Activated CD8-positive, alpha-beta memory T cell treated with anti-CD3 and anti-CD28 coated beads, Interleukin-2, amount 50 U/mL, for 4 hours (primary cell): ENCODE data around the gene RMDN2.
A peak's percentile ranks its signal among the peaks of the same experiment; 100 is the strongest.

Experiments
- DNase-seq: peaks from one replicate; pipeline ENCODE4 v3.0.0-alpha.2; 2020

The RMDN2 gene, protein sequence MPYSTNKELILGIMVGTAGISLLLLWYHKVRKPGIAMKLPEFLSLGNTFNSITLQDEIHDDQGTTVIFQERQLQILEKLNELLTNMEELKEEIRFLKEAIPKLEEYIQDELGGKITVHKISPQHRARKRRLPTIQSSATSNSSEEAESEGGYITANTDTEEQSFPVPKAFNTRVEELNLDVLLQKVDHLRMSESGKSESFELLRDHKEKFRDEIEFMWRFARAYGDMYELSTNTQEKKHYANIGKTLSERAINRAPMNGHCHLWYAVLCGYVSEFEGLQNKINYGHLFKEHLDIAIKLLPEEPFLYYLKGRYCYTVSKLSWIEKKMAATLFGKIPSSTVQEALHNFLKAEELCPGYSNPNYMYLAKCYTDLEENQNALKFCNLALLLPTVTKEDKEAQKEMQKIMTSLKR

DNA sequence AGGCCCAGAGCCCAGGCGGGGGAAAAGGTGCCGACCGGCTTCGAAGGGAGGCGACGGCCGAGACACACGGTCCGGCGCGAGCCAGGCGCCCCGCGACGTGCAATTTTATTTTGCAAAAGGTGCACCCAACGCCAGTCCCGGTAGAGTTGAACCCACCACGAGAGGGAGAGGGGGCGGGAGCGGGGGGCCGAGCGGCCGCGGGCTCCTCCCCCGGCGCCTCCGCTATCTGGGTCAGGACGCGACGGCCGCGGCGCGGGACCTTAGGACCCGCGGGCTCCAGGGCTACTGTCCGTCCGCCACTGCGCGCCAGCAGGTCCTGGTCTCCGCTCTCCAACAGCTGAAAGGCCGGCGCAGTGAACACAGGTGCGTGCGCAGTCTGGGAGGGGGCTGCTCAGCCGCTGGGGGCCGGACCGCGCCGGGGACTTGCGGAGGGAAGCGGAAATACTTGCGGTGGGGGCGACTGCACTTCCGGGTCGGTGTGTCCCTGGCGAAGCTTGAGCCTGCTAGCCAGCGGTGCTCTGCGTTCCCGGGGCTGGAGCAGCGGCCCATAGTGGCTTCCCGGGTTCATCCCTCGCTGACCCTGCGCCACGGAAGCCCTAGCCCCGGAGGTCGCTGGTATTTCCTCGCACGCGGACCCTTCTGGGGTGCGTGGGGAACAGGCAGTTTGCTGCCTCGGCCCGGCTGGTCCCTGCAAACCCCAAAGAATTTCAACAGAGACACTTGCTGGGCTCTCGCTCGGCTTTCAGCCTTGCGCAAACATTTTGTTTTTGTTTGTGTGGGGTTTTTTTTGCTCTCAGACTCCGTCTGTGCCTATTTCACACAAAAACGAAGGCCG is at the start of gene RMDN2:
Gene RMDN2, plus strand, starts transcription at position 225 of the 835 bp plus-strand sequence. CDS start 3,991 bp downstream, outside the sequence.
- peak; percentile 79 for DNase-seq

DNA sequence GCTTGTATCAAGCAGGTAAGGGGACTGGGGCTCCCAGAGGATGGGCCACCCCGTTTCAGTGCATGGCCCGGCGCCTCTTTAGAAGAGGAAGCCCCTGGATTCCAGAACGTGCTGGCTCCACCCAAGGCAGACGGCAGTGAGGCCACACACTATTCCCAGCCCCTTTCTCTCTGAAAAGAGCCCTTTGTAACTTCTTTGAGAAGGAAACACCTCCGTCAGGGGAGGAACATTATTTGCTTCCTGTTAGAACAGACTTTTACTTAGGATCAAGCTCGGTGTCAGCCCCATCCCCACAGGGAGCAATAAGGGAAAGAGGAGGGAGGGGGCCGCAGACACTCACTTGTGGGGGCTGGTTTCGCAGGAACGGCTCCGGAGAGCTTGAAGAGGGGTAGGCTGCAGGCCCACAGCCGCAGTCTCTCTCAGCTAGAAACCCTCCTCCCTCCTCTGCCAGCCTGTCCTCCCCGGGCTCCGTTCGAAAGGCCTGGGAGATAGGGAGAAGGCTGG is 49.6 kb upstream of the RMDN2 start:
- no peak for DNase-seq

DNA sequence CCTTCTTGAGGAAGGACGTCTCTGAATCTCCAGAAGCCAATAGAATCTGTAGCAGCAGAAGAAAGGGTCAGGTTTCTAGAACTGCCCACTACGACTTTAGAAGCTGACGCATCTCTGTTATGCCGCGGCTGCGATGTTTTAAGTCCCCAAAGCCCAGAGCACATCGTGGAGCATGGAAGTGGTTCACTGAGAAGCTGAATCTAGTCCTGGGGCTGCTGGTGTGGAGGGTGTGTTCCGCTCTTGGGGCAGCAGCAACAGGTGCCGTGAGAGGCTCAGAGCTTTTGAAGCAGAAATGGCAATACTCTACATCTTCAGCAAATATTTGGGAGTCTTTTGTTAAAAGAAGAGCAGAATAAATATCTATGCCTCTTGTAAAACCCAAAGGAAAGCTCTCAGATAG is 48.9 kb upstream of the RMDN2 start:
- DNase-seq = no peak

DNA sequence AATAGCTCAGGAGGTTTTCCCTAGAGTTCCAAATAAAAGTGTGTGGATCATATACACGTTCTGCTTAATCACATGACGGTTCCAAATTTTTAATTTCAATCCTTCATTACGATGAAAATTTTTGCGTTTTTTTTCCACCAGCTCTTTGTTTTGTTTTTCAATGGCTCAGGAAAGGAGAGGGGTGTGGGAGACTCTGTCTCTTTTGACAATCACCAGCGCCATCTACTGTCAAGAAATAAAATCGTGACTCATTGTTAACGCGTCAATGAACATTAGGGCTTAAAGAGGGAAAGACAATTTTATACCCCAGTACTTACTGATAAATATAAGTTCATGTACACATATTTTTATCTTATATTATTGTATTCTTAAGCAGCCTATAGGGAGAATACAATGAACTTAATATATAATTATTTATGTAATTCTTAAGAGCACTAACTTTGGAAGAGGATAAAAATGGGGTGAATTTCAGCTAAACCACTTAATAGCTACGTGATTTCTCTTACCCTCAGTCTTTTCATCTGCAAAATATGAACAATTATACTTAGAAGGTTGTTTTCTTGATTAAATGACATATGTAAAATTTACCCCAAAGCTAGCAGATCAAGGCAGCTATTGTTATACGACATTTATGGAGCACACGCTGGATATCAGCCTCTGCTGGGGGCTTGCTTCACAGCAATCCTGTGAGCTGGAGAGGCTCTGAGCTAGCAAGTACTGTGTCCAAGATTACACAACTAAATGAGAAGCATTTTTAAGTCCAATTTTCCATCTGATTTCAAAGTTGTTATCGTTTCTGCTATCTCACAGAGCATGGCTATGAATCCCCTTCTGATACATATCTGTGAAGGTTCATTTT is 47.4 kb upstream of the RMDN2 start:
- no peak for DNase-seq

DNA sequence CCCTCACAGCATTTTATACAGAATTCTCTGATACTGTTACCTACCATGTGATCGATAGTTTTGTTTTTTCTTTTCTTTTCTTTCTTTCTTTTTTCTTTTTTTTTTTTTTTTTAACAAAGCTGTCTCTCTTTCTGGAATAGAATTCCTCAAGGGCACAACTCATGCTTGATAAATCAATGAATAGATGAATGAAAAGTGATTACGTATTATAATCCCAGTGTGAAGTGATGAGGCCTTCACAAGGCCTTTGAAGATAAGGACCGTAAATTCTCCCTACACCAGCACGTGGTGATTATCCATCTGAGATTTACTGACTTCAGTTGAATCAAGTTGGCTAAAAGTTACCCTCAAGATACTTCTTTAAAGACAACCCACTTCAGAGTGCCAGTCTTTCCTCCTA is 46.6 kb upstream of the RMDN2 start:
- DNase-seq = no peak

DNA sequence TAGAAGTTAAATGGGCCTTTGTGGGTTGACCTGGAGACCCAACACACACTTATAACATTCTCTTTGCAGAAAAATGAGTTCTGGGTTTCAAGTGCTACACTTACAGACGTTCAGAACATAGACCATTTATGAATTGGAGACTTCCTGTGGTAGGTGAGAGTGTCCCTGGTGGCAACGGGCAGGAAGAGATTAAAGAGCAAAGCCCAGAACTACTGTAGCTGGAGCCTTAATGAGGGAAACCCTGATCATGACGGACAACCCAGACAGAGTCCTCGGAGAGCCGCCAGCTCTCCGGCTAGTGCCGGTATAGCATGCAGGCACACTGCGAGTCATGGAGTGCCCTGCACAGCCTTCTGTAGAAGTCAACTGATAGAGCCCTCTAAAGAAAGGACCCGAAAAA is 44.5 kb upstream of the RMDN2 start:
- no peak for DNase-seq

DNA sequence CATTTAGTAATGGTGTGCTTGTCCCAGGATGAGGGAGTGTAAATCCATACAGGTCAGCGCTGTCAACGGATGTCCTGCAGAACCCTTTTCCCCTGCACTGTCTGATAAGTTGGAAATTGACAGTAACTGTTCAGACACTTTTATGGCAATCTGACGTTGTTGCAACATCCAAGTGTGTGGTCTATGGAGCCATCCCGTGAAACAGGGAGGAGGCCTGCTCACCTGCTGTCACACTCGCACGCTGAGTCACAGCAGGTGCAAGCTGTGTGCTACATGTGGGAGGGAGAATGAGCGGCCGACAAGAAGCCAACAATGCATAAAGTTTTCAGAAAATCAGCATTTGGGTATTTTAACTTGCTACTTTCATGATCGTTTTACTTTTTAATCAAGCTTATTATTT is 43.7 kb upstream of the RMDN2 start:
- DNase-seq = no peak

DNA sequence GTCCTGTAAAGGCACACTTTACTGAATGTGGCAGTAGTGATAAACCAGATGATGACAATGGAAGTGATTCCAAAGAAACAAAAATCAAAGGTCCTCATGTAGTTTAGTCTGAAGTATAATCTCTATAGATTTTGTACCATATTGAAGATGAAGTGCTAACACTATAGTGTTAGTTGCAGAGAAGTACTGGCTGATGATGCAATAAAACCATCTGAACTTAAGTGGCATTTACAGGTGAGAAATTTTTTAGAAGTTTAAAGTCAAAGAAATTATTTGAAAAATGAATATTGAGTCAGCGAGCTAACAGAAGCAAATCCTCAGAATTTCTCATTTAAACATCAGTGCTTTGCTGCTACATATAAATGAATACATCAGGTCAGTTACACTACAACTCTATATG is 43.1 kb upstream of the RMDN2 start:
- DNase-seq = no peak

DNA sequence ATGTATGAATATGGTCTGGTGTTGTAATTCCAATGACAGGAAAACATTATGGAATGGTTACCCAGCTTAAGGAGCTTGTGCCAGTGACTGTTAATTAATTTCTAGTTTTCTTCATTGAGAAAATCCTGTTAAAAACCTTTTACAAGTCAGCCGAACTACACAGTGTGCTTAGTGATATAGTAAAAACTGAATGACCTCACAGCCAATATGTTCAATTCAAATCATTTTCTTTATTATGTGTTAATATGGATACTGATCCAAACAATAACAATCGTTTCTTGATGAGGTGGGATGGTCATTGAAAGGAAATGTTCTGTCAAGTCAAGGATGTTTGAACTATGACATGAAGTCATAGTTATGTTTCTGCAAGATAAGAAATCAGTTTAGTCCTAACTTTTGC is 41.6 kb upstream of the RMDN2 start:
- DNase-seq = no peak

DNA sequence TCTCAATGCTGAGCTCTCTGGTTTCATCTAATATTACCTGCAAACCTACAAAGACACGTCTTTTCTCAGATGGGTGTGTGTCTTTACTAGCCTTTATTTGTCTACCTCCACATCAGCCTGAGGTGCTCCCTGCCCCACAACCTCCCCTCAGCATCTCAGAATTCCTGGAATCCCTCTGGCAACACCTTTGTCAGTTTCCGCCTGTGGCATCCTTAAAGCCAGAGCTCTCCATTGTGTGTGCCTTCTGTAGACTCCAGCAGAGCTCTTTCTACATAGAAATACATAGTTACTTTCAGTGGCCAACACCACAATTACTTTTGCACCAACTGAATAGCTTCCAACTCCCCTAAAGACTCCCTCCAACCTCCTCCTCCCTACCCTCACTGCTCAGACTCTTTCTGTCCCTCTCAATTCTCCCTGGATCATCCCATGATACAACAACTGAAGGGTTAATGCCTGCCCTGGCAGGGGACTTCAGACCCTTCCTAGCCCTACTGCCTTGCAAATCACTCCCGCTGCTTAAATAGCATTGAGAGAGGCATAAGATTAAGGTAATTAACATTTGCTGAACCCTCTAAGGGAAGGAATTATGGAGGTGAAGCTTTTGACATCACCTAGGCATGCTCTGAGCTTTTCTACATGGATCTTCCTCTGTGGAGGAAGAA is 39.6 kb upstream of the RMDN2 start:
- no peak for DNase-seq

DNA sequence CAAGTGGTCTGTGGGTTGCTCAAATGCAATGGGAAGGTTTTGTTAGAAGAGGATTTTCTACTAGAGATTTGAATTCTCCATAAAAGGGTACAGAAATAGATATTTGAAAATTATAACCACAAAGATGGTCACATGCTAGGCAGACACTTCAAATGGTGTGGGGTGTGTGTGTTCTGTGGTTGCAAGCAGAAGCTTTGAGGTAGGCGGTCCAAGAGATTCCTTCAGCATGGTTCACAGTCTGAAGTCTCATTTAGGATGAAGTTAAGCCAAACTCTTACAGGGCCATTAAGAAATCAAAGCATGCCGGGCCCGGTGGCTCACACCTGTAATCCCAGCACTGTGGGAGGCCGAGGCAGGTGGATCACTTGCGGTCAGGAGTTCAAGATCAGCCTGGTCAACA is 38.3 kb upstream of the RMDN2 start:
- no peak for DNase-seq

DNA sequence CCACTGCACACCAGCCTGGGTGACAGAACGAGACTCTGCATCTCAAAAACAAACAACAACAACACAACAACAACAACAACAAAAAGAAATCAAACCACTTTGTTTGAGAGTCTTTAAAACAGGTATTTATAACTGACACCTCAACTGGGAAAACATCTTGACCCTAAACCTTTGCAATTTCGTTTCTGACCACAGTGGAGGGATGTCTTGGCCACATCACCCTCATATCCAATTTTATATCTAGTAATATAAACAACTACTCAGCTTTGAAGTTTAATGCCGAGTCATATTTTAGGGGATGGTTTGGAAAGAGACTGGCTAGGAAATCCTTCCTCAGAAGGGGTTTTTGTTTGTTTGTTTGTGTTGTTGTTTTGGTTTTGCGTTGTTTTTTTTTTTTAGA is 37.8 kb upstream of the RMDN2 start:
- no peak for DNase-seq

DNA sequence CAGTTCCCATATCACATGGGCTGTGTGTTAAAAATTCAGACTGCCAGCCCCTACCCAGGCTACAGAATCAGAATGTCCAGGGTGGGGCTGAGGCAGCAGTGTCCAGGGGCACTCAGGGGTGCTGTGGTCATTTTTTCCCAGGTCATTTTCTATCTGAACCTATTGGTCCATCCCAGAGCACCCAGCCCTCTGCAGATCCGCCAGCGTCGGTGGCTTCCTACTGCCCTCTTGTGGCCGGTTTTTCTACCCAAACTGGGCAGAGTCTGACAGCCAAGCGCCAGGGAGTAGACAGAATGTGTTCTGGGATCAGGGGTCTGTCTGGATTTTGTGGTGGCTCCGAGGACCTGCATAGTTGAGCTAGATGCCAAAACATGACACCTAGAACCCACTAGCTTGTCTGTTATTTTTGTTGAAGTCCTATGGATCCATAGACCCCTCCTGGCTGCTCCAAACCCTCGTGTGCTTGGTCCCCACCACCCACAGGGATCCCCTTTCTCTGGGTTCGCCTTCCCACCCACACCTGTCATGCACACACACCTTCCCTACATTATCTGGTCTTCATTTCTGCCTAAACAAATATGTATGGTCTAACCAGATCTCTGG is 34.1 kb upstream of the RMDN2 start:
- peak; percentile 69 for DNase-seq

DNA sequence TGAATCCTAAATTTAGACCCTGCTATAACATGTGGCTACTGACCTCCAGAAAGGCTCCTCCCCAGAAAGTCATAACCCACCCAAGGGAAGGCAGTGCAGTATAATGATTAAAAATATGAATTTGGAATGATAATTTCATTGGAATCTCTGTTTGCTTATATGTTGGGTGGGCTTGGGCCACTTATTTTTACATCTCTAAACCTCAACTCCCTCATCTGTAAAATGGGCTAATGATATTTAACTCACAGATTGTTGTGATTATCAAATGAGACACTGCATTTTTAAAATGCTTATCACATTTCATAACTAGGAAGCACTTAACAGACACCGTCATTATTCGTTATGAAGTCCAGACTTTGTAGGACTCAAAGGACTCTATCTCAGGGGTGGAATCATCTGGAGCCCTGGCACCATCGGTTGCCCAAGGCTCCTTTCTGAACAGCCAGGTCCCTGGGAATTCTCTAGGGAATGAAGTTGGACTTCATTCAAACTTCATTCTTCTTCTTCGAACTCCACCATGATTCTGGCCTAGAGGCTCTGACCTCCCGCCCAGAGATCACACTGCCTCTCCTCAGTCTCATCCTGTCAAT is 33.1 kb upstream of the RMDN2 start:
- DNase-seq = no peak

DNA sequence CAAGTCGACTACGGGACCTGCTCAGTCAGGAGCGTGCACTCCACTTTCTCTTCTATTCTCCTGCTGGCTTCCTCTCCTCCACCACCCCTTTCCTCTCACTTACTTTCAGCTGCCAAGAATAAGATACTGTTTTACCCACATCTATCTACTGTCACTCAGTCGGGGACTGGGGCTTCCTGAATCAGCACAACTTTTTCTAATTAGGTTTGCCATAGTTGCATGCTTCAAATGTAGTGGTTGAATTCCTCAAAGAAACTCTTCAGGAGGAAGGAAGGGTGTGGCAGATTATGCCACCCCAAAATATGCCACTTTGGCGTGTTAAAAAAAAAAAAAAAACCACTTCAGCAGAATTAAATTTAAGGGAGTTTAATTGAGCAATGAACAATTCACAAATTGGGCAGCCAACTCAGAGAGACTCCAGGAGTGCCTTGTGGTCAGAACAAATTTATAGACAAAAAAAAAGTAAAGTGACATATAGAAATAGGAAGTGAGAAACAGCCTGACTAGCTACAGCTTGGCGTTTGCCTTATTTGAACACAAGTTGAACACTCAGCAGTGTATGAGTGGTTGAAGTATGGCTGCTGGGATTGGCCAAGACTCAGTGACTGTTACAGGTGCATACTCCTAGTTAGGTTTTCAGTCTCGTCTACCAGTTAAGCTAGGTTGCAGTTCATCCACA is 32.5 kb upstream of the RMDN2 start:
- no peak for DNase-seq

DNA sequence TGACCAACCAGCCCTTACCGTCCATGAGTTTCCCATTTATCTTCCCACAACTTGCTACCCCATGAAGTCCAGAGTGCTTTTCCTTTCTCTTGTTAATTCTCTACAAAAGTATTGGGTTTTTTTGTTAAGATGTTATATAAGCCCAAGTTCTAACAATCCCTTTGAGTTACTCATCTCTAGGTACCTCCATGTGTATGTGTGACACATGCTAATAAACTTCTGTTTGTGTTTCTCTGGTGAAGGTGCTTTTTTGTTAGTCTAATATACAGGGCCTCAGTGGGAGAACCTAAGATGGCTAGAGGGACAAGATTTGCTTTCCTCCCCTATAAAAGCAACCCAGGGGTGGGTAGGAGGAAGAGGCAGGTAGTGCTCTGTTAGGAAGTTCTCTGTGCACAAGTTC is 31.8 kb upstream of the RMDN2 start:
- no peak for DNase-seq

DNA sequence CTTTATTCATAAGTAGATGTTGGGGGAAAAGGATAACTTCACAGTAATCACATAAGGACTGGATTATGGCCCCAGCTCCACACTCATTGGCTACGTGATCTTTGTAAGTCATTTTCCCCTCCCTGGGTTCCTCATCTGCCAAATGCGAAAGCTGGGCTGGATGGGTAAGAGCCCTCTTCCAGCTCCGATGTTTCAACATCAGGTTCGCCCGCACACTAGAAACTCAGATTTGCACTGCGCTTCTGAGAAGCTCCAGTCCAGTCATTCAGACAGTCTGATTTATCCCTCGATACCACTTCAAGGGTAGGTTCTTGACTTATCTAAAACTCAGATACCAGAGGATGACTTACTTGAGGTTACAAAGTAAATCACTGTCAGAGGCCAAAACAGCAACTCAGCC is 31.0 kb upstream of the RMDN2 start:
- no peak for DNase-seq

DNA sequence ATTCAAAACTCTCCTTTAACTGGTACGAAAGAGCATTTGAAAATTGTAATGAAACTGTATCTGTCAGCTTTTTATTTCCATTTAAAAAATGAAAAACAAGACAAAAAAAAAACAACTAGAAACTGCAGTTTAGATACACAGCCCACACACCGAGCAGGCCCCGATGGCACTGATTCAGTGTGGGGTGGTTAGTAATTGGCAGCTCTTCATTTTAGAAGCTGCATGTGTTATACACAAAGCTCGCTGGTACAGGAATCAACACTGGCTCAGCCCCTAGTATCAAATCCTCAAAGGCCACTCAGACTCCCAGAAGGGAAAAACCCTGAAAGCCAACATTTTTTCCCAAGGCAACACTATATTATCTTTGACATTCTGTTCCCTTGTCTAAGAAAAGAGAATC is 30.5 kb upstream of the RMDN2 start:
- no peak for DNase-seq

DNA sequence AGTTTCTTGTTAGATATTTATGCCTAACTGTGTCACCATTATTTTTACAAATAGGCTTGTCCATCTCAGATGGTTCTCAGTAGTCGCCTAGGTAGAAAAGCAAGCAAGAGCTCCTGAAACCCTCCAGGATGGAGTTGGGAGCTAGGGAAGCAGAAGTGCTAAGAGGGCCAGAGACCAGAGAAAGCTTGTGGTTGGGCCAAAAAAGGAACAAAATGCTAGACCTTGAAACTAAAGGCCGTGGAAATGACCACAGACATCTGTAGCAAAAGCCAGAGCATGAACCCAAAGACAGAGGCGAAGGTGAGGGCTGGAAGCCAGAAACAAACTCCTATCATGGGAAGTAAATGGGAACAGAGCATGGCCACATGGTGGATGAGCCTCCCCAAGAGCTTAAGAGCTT is 29.9 kb upstream of the RMDN2 start:
- no peak for DNase-seq

DNA sequence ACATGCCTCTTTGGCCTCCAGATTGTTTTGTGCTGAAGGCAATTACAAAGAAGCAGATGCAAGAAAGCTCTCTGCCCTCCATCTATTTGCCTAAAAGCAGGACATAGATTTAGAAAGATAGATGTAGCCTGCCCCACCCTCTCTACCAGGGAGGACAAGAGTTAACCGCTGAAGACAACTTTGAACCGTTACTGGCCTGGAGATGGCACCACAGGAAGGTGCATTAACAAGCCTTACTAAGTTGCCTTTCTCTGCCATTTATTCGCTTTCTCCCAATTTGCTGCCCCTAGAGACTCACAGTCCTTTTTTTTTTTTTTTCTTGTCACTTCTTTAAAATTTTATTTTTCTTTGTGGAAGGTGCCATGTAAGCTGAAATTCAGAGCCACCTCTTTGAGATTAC is 28.8 kb upstream of the RMDN2 start:
- DNase-seq = no peak

DNA sequence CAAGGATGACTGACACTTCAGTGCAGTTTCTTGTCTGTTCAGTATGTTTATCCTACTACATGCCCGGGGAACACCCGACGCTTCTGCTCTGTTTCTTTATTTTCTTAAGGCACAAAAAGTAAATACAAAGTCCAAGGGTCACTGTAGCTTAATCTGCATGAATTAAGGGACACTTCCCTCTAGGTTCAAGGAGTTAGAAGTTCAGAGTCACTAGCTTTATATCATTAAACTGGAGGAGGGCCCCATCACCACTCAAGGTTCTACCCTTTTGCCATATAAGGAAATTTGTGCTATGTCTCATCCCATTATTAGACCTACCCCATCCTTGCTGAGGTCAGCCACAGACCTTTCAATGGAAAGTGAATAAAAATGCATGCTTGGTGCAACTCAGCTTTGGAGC is 27.6 kb upstream of the RMDN2 start:
- DNase-seq = no peak
